Neural cell (in vitro differentiated cells): ENCODE data around the gene RUNX1. TPM values are rescaled to one million over a fixed set of nuclear protein-coding genes. Genes with fewer than 3 reads are reported as not detected.

Experiments used
- H2AFZ ChIP-seq: fragments of 200-600, 300-800 bp; sonication (generic), shearing (Covaris generic); 2 replicates; pipeline ENCODE4 v1.6.0; 2014; ENCODE audit warnings: low read depth, mild to moderate bottlenecking, antibody characterized with exemption, low read length, moderate library complexity
- H3F3A ChIP-seq: fragments of 200-600 bp; shearing (Covaris generic); 2 replicates; pipeline ENCODE4 v1.6.1; 2016; ENCODE audit warnings: mild to moderate bottlenecking, moderate library complexity, mixed read lengths, antibody characterized with exemption, low read length; ENCODE audit not compliant: insufficient read depth, poor library complexity, severe bottlenecking
- H3K27ac ChIP-seq: fragments of 200-600, 300-800 bp; sonication (generic), shearing (Covaris generic); 2 replicates; pipeline ENCODE4 v1.5.1; 2014; ENCODE audit warnings: mild to moderate bottlenecking, low read length, moderate library complexity
- H3K27me3 ChIP-seq: fragments of 300-800, 200-600 bp; sonication (generic), shearing (Covaris generic); 2 replicates; pipeline ENCODE4 v1.6.0; 2014; ENCODE audit warnings: mild to moderate bottlenecking, low read depth, low read length, moderate library complexity; ENCODE audit not compliant: insufficient read depth
- H3K36me3 ChIP-seq: fragments of 300-800, 200-600 bp; sonication (generic), shearing (Covaris generic); 2 replicates; pipeline ENCODE4 v1.5.1; 2014; ENCODE audit warnings: mild to moderate bottlenecking, antibody characterized with exemption, low read length, moderate library complexity; ENCODE audit not compliant: insufficient read depth
- H3K4me2 ChIP-seq: fragments of 300-800, 200-600 bp; sonication (generic), shearing (Covaris generic); 2 replicates; pipeline ENCODE4 v1.6.0; 2014; ENCODE audit warnings: mild to moderate bottlenecking, low read length
- H3K4me3 ChIP-seq: fragments of 300-800, 200-600 bp; sonication (generic), shearing (Covaris generic); 2 replicates; pipeline ENCODE4 v1.5.1; 2014; ENCODE audit warnings: mild to moderate bottlenecking, low read length, moderate library complexity
- H3K79me2 ChIP-seq: fragments of 200-600 bp; shearing (Covaris generic); replicated peaks from 2 replicates; pipeline ENCODE4 v1.6.0; 2014; ENCODE audit warnings: mild to moderate bottlenecking, low read length, moderate library complexity; ENCODE audit not compliant: insufficient read depth
- H3K9ac ChIP-seq: fragments of 300-800, 200-600 bp; sonication (generic), shearing (Covaris generic); 2 replicates; pipeline ENCODE4 v1.6.1; 2016; ENCODE audit warnings: mild to moderate bottlenecking, low read length, mixed read lengths
- H3K9me2 ChIP-seq: fragments of 200-600 bp; shearing (Covaris generic); 2 replicates; pipeline ENCODE4 v1.6.1; 2016; ENCODE audit warnings: mild to moderate bottlenecking, low read length, mixed read lengths; ENCODE audit not compliant: insufficient read depth
- H3K9me3 ChIP-seq: fragments of 200-600, 300-800 bp; sonication (generic), shearing (Covaris generic); 2 replicates; pipeline ENCODE4 v1.6.1; 2016; ENCODE audit warnings: mild to moderate bottlenecking, mixed run types, low read length, moderate library complexity, mixed read lengths
- H4K20me1 ChIP-seq: fragments of 200-600 bp; shearing (Covaris generic); 2 replicates; pipeline ENCODE4 v1.6.1; 2016; ENCODE audit warnings: mild to moderate bottlenecking, mixed run types; ENCODE audit not compliant: insufficient read depth
- EP300 ChIP-seq: fragments of 450-650 bp; conservative IDR thresholded peaks from 2 replicates; pipeline ENCODE4 v1.6.1; 2014; ENCODE audit warnings: antibody characterized with exemption, mild to moderate bottlenecking, moderate library complexity; ENCODE audit not compliant: poor library complexity, severe bottlenecking
- EZH2 ChIP-seq: fragments of 200-600, 300-800 bp; shearing (Covaris generic), sonication (generic); IDR thresholded peaks from 2 replicates; pipeline ENCODE4 v1.6.1; 2014; ENCODE audit warnings: antibody characterized with exemption, low read length, borderline replicate concordance, mild to moderate bottlenecking; ENCODE audit not compliant: insufficient read depth, poor library complexity, severe bottlenecking
- MXI1 ChIP-seq: fragments of 450-650 bp; conservative IDR thresholded peaks from 2 replicates; pipeline ENCODE4 v1.6.1; 2014; ENCODE audit warnings: antibody characterized with exemption, mild to moderate bottlenecking; ENCODE audit not compliant: poor library complexity, severe bottlenecking
- POLR2AphosphoS5 ChIP-seq: IDR thresholded peaks from 2 replicates; pipeline ENCODE4 v1.6.1; 2012
- RAD21 ChIP-seq: fragments of 450-650 bp; conservative IDR thresholded peaks from 2 replicates; pipeline ENCODE4 v1.6.1; 2014; ENCODE audit warnings: antibody characterized with exemption, mild to moderate bottlenecking, moderate library complexity
- SMC3 ChIP-seq: fragments of 450-650 bp; conservative IDR thresholded peaks from 2 replicates; pipeline ENCODE4 v1.6.1; 2014; ENCODE audit warnings: antibody characterized with exemption, mild to moderate bottlenecking, moderate library complexity; ENCODE audit not compliant: poor library complexity
- TAF1 ChIP-seq: IDR thresholded peaks from 2 replicates; pipeline ENCODE4 v1.6.1; 2012; ENCODE audit warnings: low read depth
- polyA plus RNA-seq: library from polyadenylated mRNA; depleted of rRNA; stranded (reverse); fragments of >200 nt; gene quantifications from 2 replicates; pipeline ENCODE4 v1.2.3, GENCODE V29; 2014
- TF ChIP-seq, protein P1 (sequence below): IDR thresholded peaks from 2 replicates; pipeline ENCODE4 v1.6.1; 2012; ENCODE audit warnings: borderline replicate concordance
- TF ChIP-seq, protein P2 (sequence below): fragments of 450-650 bp; IDR thresholded peaks from 2 replicates; pipeline ENCODE4 v1.5.1; 2014; ENCODE audit warnings: antibody characterized with exemption, mild to moderate bottlenecking, moderate library complexity; ENCODE audit not compliant: poor library complexity, severe bottlenecking

Gene RUNX1
- polyA plus RNA-seq, 1 donor from 2014 or later = not detected

DNA sequence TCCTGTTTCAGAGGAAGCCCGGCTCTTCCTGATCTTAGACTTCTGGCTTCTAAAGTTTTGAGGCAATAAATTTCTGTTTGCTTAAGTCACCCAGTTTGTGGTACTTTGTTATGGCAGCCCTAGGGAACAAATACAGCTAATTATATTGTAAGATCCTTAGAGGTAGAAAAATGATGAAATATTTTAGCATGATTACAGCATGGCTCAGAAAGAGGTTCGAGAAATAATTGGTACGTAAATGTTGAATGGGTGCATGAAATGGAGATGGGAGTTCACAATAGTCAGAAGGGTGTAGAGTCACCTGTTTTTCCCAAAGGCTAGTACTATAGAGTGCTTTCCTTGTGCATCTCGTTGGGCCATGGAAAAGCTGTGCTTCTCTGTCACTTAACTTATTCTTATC, 123.5 kb downstream of the RUNX1 start:
- Histone ChIP-seq H3K4me3 (no peak overlapping the region), H4K20me1 (no peaks in the 10 kb centered on the region), H3K27ac (no peak overlapping the region), H3K4me2 (no peak overlapping the region), H3K9ac (no peak overlapping the region), H3K36me3 (no peaks in the 10 kb centered on the region), H3K79me2 (no peaks in the 10 kb centered on the region), H2AFZ (no peak overlapping the region), H3F3A (no peaks in the 10 kb centered on the region), H3K27me3 (no peaks in the 10 kb centered on the region), H3K9me2 (no peaks in the 10 kb centered on the region), H3K9me3 (no peaks in the 10 kb centered on the region)
- TF ChIP-seq RAD21 (no peak), EP300 (no peak), EZH2 (no peak), POLR2AphosphoS5 (no peak), TAF1 (no peak), SMC3 (no peak), MXI1 (no peak)
- TF ChIP-seq, protein P1, sequence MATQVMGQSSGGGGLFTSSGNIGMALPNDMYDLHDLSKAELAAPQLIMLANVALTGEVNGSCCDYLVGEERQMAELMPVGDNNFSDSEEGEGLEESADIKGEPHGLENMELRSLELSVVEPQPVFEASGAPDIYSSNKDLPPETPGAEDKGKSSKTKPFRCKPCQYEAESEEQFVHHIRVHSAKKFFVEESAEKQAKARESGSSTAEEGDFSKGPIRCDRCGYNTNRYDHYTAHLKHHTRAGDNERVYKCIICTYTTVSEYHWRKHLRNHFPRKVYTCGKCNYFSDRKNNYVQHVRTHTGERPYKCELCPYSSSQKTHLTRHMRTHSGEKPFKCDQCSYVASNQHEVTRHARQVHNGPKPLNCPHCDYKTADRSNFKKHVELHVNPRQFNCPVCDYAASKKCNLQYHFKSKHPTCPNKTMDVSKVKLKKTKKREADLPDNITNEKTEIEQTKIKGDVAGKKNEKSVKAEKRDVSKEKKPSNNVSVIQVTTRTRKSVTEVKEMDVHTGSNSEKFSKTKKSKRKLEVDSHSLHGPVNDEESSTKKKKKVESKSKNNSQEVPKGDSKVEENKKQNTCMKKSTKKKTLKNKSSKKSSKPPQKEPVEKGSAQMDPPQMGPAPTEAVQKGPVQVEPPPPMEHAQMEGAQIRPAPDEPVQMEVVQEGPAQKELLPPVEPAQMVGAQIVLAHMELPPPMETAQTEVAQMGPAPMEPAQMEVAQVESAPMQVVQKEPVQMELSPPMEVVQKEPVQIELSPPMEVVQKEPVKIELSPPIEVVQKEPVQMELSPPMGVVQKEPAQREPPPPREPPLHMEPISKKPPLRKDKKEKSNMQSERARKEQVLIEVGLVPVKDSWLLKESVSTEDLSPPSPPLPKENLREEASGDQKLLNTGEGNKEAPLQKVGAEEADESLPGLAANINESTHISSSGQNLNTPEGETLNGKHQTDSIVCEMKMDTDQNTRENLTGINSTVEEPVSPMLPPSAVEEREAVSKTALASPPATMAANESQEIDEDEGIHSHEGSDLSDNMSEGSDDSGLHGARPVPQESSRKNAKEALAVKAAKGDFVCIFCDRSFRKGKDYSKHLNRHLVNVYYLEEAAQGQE = no peak
- TF ChIP-seq, protein P2, sequence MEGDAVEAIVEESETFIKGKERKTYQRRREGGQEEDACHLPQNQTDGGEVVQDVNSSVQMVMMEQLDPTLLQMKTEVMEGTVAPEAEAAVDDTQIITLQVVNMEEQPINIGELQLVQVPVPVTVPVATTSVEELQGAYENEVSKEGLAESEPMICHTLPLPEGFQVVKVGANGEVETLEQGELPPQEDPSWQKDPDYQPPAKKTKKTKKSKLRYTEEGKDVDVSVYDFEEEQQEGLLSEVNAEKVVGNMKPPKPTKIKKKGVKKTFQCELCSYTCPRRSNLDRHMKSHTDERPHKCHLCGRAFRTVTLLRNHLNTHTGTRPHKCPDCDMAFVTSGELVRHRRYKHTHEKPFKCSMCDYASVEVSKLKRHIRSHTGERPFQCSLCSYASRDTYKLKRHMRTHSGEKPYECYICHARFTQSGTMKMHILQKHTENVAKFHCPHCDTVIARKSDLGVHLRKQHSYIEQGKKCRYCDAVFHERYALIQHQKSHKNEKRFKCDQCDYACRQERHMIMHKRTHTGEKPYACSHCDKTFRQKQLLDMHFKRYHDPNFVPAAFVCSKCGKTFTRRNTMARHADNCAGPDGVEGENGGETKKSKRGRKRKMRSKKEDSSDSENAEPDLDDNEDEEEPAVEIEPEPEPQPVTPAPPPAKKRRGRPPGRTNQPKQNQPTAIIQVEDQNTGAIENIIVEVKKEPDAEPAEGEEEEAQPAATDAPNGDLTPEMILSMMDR = no peak

DNA sequence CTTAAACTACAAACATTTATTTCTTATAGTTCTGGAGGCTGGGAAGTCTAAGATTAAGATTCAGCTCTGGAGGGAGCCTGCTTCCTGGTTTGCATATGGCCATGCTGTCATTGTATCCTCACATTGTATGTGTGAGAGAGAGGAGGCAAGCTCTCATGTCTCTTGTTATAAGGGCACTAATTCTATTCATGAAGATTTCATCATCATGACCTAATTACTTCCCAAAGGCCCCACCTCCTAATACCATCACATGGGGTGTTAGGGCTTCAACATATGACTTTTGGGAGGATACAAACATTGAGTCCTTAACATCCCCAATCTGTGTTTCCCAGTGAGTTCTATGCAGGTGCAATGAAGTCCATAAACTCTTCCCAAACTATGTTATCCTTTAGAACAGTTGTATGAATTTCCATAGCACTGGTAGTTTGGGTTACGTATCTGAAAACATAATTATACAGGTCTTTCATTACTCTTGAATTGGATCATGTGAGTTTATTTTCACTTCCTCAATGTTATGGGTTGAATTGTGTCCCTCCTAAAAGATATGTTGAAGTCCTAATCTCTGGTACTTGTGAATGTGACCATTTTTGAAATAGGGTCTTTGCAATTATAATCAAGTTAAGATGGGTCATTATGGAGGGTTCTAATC, 124.2 kb downstream of the RUNX1 start:
- H3K9ac ChIP-seq = no peak overlapping the region
- no peaks in the 10 kb centered on the region for H3F3A ChIP-seq
- H3K27me3 ChIP-seq = no peaks in the 10 kb centered on the region
- no peaks in the 10 kb centered on the region for H3K36me3 ChIP-seq
- TF ChIP-seq TAF1 = no peak
- no peak for TF ChIP-seq RAD21
- TF ChIP-seq, protein P2 = no peak
- TF ChIP-seq, protein P1 = no peak
- TF ChIP-seq EZH2 = no peak
- no peak for TF ChIP-seq SMC3
- no peak for TF ChIP-seq POLR2AphosphoS5
- TF ChIP-seq EP300 = no peak
- no peak for TF ChIP-seq MXI1
- no peaks in the 10 kb centered on the region for H4K20me1 ChIP-seq
- H3K9me2 ChIP-seq = no peaks in the 10 kb centered on the region
- no peak overlapping the region for H3K4me3 ChIP-seq
- H3K27ac ChIP-seq = no peak overlapping the region
- H3K79me2 ChIP-seq = no peaks in the 10 kb centered on the region
- H3K4me2 ChIP-seq = no peak overlapping the region
- no peak overlapping the region for H2AFZ ChIP-seq
- H3K9me3 ChIP-seq = no peaks in the 10 kb centered on the region
